Islet of Langerhans (tissue), 1 donor: ENCODE results near the gene ZNF385D.

ENCODE experiments used
- FAIRE-seq: peaks from one replicate; lab custom pipeline; 2011; peaks lifted over from hg19 to GRCh38; lab: Jason Lieb, UNC

Gene ZNF385D

GRCh38 chr3:21509731-21510470, 241.1 kb downstream of the ZNF385D start:
- no peak for FAIRE-seq

DNA sequence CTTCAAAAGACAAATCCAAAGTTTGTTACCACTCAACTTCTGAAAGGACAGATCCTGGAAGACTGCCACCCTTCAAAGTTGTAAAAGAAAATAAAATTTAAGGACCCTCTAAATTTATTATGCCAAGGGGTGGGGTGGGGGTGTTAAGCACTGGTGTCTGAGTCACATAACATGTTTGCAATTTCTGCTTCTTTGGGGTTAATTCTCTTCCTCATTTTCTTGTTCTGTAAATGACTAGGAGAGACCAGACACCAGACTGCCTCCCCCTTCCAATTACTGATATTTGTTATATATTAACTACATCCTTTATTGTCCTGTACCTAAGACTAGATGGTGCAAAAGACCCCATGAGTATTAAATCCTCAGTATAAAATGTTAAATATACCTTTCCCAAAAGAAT, 242.8 kb downstream of the ZNF385D start:
- FAIRE-seq: no peak

- no peak for FAIRE-seq
Measured at GRCh38 chr3:21505711-21506460, 245.1 kb downstream of the ZNF385D start.

DNA sequence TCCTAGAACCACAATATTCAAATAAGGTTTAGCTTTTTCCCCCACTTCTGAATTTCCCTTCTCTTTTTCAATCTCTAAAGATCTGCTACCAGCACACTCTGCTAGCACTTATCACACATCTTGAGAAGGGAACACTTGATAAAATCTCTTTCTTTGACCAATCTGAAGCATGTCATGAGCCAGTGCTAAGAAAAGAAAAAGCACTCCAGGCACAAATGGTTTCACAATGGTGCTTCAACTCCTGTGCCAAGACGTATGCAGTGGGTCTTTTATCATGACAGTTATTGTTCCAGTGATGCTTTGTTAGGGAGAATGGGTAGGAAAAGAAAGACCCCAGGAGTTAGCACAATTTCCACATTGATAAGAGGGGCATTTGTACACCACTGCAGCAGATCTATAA, 248.4 kb downstream of the ZNF385D start:
- FAIRE-seq: no peak

DNA sequence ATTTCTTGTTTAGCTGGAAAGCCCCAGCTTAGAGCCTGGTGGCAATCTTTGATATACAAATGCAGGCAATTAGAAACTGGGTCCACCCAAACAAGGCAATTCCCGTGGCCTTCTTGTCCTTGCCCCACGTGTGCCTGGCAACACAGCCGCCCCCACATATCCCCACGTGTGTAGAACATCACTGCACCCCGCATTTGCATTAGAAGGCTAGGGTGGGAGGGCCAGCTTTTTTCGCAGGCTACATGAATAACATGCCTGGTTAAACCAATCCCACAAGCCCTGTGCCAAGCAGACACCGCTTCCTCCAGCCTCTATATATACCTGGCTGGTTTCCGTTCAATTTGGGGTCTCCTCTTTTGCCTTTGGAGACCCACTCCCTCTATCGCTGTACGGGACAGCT, 250.2 kb downstream of the ZNF385D start:
- no peak for FAIRE-seq

GRCh38 chr3:21490671-21491070, 260.3 kb downstream of the ZNF385D start:
- FAIRE-seq: peak; percentile 96

DNA sequence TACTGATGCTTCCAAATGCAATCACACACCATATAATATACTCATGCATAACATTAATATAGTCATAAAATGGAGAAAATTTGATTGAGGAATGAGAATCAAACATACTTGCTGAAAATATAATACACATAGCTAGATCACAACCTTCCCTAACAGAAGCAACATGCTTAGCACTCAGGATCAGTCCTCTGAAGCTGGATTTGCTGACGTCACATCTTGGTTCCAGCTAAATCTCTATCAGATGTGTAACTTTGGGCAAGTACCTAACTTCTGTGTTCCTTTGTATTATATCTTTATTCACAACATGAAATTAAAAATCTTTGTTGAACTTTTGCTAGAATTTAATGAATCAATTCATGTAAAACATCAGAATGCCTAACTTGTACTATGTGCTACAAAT, 263.5 kb downstream of the ZNF385D start:
- no peak for FAIRE-seq

DNA sequence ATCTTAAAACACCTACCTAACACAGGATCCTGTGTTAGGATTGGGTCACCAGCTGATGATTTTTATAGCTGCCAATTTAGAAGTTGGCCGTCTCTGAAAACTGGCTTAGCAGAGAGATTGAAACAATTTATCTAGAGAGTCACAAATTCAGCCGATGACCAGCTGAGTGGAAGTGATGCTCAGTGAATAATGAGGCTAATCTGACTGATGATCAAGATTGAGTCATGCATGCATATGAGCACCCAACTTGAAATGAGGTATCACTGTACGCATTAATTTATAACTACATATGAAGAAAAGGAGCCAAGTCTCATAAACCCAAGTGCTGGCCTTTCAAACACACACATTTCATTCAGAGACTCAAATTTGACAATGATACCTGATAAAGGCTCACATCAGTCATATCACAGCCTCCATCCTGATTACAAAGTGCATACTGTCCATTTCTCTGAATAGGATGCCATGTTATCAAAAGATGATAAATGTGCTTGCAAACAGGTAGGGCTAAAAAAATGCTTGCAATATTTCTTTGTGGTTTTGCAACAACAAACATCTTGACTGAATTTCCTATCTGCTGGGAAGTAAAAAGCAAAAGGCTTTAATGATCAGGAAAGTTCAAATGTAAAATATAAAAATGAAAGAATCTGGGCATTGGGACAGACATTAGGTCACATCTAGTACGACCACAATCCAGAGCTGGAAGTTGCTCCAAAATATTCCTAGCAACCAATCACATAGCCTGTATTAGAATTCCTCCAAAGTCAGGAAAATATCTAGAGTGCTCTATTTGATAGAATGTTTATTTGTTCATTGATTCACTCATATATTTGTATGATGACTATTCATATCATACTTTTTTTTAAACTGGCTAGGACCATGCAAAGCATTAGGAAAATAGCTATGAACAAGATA, 264.7 kb downstream of the ZNF385D start:
- peak; percentile 93 for FAIRE-seq

- FAIRE-seq: no peak
Measured at GRCh38 chr3:21484828-21485144, 266.2 kb downstream of the ZNF385D start.

GRCh38 chr3:21484057-21484827, 266.8 kb downstream of the ZNF385D start:
- FAIRE-seq: peak; percentile 71

- no peak for FAIRE-seq
Measured at GRCh38 chr3:21481991-21482390, 269.0 kb downstream of the ZNF385D start.

DNA sequence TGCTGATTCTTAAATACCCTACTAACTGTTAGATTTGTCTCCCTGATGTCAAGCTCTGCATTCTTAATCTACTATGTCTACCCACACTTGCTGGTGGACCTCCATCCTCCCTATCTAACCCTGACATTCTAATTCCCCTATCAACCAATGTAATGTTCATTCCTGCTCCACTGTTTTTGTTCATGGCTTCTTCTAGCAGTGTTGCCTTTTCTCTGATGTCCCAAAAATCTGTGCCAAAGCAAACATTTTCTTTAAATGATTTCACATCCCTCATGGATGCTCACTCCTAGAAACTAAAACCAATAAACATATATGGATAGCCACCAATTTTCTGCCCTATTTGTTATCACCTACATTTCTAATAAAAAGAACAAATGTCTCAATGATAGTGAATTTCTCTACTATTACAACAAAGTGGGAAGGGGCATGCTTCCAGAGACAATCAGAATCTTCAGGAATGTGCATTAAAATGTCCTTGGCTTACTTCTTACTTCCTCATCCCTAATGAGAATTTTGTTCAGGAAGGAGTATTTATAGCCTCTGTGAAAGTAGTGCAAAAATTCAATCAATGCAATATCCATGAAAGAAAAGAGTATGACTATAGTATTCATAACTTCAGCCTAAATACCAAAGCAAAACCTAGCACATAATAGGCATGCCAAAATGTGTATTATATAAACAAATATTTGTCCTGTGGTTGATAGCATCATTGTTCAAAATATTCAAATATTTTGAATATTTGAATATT, 273.3 kb downstream of the ZNF385D start:
- FAIRE-seq: no peak

DNA sequence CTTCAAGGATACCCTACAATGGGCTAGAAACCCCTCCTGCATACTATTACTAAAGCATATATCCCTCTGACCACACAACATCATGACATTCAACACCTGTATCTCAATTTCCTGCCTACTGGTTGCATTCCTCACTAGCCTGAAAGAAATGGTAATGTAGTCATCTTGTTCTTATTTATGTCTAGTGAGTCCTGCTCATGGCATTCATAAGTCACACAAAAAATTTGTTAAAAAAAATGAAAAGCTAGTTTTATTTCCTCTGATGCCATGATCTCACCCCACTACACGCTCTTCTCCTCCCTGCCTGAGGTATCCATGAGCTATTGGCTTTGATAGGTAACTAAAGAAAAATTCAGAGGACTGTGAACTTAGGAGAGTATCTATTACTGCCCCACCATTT, 284.5 kb downstream of the ZNF385D start:
- FAIRE-seq: no peak

DNA sequence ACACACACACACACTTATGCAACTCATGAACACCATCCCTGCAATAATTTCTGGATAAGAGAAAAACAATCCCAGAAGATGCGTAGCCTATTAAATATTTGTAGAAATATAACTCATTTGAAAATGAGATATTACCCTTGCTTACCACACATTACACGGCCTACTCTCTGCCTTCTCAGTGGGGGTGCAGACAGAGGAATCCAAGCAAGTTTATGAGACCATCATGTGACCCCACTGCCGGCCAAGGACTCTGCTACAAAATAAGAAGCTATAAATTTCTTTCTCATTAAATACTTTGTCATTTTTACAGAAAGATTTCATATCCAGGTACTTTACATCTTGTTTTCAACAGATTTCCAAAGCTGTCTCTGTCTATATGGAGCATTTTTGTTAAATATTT, 286.3 kb downstream of the ZNF385D start:
- no peak for FAIRE-seq

- no peak for FAIRE-seq
Measured at GRCh38 chr3:21463319-21463718, 287.7 kb downstream of the ZNF385D start.

DNA sequence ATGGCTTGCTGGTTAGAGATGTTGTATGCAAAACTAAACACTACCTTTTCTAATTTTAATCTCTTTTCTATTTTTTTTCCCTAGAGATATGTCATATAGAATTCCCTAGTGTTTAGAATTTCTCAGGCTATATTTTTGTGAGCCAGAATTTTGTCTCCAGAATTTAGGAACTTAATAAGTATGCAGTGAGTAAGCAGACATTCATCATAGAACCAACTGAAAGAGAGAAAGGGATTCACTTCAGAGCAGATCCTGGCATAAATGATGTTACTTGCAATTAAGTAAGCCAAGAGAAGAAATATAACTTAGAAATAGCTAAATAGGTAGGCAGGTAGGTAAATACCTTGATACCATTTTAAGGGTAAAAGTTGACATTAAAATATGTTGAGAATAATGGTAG, 288.9 kb downstream of the ZNF385D start:
- no peak for FAIRE-seq

GRCh38 chr3:21457084-21457483, 293.9 kb downstream of the ZNF385D start:
- FAIRE-seq: no peak

GRCh38 chr3:21449738-21450137, 301.3 kb downstream of the ZNF385D start:
- FAIRE-seq: no peak

- FAIRE-seq: no peak
Measured at GRCh38 chr3:21447476-21448151, 303.4 kb downstream of the ZNF385D start.

DNA sequence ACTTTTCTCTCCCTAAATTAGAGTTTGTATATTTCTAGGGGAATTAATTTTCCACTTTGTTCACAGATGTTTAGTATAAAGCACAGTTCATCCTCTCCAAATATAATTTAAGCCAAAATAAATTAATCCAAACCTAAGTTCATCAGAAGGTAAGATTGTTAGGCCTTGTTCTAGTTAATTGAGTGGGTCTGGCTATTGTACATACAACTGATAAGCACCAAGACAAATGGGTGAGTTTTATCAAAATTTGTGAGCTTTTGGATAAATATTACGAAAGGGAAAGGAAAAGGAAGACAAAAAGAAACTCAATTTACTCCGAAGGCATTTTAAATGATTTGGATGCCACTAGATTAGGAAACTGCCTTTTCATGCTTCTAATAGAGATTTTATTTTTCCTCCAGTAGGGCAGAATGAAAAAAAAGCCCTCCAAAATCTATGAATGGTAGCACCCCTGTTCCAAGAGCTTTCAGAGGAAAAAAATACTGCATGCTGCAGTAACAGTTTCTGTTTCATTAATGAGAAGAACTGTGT, 304.0 kb downstream of the ZNF385D start:
- FAIRE-seq: no peak

DNA sequence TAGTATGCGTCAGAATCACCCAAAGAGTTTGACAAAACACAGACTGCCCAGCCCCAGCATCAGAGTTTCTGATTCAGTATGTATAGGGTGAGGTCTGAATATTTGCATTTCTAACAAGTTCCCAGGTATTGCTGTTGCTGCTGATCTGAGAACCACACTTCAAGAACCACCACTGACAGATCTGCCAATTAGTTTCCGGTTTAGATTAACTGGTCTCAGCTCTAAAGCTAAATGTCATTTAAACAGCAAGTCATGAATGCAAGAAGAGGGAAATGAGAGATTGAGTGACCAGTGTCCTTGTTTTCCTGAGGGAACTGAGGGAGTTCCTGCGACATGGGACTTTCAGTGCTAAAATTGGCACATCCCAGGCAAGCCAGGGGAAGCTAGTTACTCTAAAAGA, 305.0 kb downstream of the ZNF385D start:
- FAIRE-seq: no peak
